WTC11 (cell line): ENCODE results near the gene GALNT2.

ENCODE experiments used
- CREB1 ChIP-seq: sonication (generic); formaldehyde crosslinking; IDR thresholded peaks from 2 replicates; pipeline ENCODE4 v1.8.0; 2023; ENCODE audit warnings: mild to moderate bottlenecking, missing genetic modification reagents
- SP1 ChIP-seq: sonication (generic); formaldehyde crosslinking; conservative IDR thresholded peaks from 2 replicates; pipeline ENCODE4 v1.8.1; 2022; ENCODE audit warnings: missing genetic modification reagents
- ZNF232 ChIP-seq: sonication (generic); formaldehyde crosslinking; IDR thresholded peaks from 2 replicates; pipeline ENCODE4 v1.8.0; 2022; ENCODE audit warnings: mild to moderate bottlenecking, missing genetic modification reagents
- ZNF423 ChIP-seq: fragments of 250-450 bp; sonication (Bioruptor Pico); IDR thresholded peaks from 2 replicates; pipeline ENCODE4 v2.1.2; 2022; ENCODE audit warnings: mild to moderate bottlenecking, moderate library complexity
- TF ChIP-seq, protein P1 (sequence below): sonication (generic); formaldehyde crosslinking; IDR thresholded peaks from 2 replicates; pipeline ENCODE4 v1.8.1; 2023; ENCODE audit warnings: mild to moderate bottlenecking, missing genetic modification reagents
- TF ChIP-seq, protein P2 (sequence below): sonication (generic); formaldehyde crosslinking; IDR thresholded peaks from 2 replicates; pipeline ENCODE4 v1.8.1; 2023; ENCODE audit warnings: mild to moderate bottlenecking, missing genetic modification reagents, moderate library complexity
- TF ChIP-seq, protein P3 (sequence below): fragments of 200-600 bp; IDR thresholded peaks from 2 replicates; pipeline ENCODE4 v1.8.0; 2022; ENCODE audit warnings: antibody characterized with exemption

DNA sequence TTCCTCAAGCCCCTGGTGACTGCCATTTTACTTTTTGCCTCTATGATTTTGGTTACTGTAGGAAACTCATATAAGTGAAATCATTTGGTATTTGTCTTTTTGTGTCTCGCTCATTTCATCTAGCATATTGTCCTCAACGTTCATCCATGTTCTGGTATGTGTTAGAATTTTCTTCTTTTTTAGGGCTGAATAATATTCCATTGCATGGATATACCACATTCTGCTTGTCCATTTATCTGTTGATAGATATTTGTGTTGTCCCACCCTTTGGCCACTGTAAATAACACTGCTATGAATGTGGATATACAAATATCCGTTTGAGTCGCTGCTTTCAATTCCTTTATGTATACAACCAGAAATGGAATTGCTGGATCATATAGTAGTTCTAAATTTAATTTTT, 4.5 kb upstream of the GALNT2 start:
- TF ChIP-seq, protein P1, sequence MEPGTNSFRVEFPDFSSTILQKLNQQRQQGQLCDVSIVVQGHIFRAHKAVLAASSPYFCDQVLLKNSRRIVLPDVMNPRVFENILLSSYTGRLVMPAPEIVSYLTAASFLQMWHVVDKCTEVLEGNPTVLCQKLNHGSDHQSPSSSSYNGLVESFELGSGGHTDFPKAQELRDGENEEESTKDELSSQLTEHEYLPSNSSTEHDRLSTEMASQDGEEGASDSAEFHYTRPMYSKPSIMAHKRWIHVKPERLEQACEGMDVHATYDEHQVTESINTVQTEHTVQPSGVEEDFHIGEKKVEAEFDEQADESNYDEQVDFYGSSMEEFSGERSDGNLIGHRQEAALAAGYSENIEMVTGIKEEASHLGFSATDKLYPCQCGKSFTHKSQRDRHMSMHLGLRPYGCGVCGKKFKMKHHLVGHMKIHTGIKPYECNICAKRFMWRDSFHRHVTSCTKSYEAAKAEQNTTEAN, result no peak
- TF ChIP-seq, protein P2, sequence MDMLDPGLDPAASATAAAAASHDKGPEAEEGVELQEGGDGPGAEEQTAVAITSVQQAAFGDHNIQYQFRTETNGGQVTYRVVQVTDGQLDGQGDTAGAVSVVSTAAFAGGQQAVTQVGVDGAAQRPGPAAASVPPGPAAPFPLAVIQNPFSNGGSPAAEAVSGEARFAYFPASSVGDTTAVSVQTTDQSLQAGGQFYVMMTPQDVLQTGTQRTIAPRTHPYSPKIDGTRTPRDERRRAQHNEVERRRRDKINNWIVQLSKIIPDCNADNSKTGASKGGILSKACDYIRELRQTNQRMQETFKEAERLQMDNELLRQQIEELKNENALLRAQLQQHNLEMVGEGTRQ (CRISPR knock-in tag), result no peak
- TF ChIP-seq ZNF232 (CRISPR knock-in tag), result no peak
- TF ChIP-seq, protein P3, sequence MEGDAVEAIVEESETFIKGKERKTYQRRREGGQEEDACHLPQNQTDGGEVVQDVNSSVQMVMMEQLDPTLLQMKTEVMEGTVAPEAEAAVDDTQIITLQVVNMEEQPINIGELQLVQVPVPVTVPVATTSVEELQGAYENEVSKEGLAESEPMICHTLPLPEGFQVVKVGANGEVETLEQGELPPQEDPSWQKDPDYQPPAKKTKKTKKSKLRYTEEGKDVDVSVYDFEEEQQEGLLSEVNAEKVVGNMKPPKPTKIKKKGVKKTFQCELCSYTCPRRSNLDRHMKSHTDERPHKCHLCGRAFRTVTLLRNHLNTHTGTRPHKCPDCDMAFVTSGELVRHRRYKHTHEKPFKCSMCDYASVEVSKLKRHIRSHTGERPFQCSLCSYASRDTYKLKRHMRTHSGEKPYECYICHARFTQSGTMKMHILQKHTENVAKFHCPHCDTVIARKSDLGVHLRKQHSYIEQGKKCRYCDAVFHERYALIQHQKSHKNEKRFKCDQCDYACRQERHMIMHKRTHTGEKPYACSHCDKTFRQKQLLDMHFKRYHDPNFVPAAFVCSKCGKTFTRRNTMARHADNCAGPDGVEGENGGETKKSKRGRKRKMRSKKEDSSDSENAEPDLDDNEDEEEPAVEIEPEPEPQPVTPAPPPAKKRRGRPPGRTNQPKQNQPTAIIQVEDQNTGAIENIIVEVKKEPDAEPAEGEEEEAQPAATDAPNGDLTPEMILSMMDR, result no peak
- TF ChIP-seq SP1 (CRISPR knock-in tag), result no peak
- no peak for TF ChIP-seq CREB1 (CRISPR knock-in tag)
- no peak for TF ChIP-seq ZNF423
